ENCODE results near the gene CMC4.

- TF ChIP-seq CTCF (IDR thresholded peaks at IDR 0.05; ENCODE audit: low read length) (no peak), EZH2 (IDR thresholded peaks at IDR 0.05; ENCODE audit: borderline replicate concordance, low read length) (no peak)
Measured at GRCh38 chrX:155061760-155062159, 9.2 kb downstream of the CMC4 start.
